Measurements from ENCODE around the gene GOLGA3.
"Not testable (repeated sequence)": the region's sequence is repeated elsewhere in the genome, so short reads cannot be mapped to it uniquely, and the experiment has no call there.

GOLGA3 gene

GRCh38 chr12:132847363-132848356 is 19.0 kb upstream of the GOLGA3 start:
- no peak for DNase-seq (ENCODE audit: low spot score)

- DNase-seq (ENCODE audit: low spot score): not testable (repeated sequence)
Observed at GRCh38 chr12:132844681-132845080, 16.0 kb upstream of the GOLGA3 start.

GRCh38 chr12:132842449-132843045 is 13.9 kb upstream of the GOLGA3 start:
- no peak for DNase-seq (ENCODE audit: low spot score)

- DNase-seq (ENCODE audit: low spot score): no peak
Observed at GRCh38 chr12:132841151-132841550, 12.5 kb upstream of the GOLGA3 start.

- no peak for DNase-seq (ENCODE audit: low spot score)
Observed at GRCh38 chr12:132840536-132840935, 11.9 kb upstream of the GOLGA3 start.

GRCh38 chr12:132839558-132840235 is 11.0 kb upstream of the GOLGA3 start:
- DNase-seq (ENCODE audit: low spot score): no peak

- no peak for DNase-seq (ENCODE audit: low spot score)
Observed at GRCh38 chr12:132838410-132839080, 9.9 kb upstream of the GOLGA3 start.

- DNase-seq (ENCODE audit: low spot score): no peak
Observed at GRCh38 chr12:132837693-132838409, 9.2 kb upstream of the GOLGA3 start.

GRCh38 chr12:132836795-132837331 is 8.2 kb upstream of the GOLGA3 start:
- DNase-seq (ENCODE audit: low spot score): no peak

GRCh38 chr12:132836230-132836629 is 7.6 kb upstream of the GOLGA3 start:
- DNase-seq (ENCODE audit: low spot score): not testable (repeated sequence)

- DNase-seq (ENCODE audit: low spot score): peak; percentile 45
Observed at GRCh38 chr12:132835076-132836025, 6.7 kb upstream of the GOLGA3 start.

GRCh38 chr12:132834181-132834711 is 5.6 kb upstream of the GOLGA3 start:
- no peak for DNase-seq (ENCODE audit: low spot score)

- DNase-seq (ENCODE audit: low spot score): no peak
Observed at GRCh38 chr12:132833341-132833740, 4.7 kb upstream of the GOLGA3 start.

- DNase-seq (ENCODE audit: low spot score): no peak
Observed at GRCh38 chr12:132831771-132832170, 3.1 kb upstream of the GOLGA3 start.

GRCh38 chr12:132827763-132828703 is 636 bp downstream of the GOLGA3 start:
- peak; percentile 57 for DNase-seq (ENCODE audit: low spot score)

- DNase-seq (ENCODE audit: low spot score): no peak
Observed at GRCh38 chr12:132825861-132826260, 2.8 kb downstream of the GOLGA3 start.

GRCh38 chr12:132825089-132825488 is 3.6 kb downstream of the GOLGA3 start:
- no peak for DNase-seq (ENCODE audit: low spot score)

- DNase-seq (ENCODE audit: low spot score): no peak
Observed at GRCh38 chr12:132824053-132824452, 4.6 kb downstream of the GOLGA3 start.

- DNase-seq (ENCODE audit: low spot score): no peak
Observed at GRCh38 chr12:132818562-132818961, 10.1 kb downstream of the GOLGA3 start.
